Limb (tissue), 2 donors: ENCODE measurements around the gene CDPF1.

ENCODE experiments used
- DNase-seq, 2 donors: peaks; one replicate each; pipeline ENCODE4 v3.0.0-alpha.2; 2016; ENCODE audit errors: extremely low spot score in 2 of 2

Gene CDPF1

DNA sequence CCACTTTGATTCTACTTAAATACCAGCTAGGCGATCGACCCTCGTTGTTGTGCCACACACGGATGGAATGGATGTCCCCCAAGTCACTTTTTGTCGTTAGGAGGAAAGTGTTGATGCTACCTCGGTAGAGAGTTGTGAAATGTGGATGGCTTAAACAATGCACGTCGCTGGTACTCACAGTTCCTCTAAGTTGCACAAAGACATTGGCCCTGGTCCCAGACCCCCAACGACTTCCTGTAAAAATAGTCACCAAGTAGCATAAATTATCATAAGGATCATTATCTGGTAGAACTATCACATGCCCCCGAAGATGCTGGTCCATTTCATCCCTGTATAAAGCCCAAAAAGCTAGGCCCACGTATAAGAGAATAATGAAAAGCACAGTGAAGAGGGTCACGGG lies 9.3 kb upstream of the CDPF1 start:
- DNase-seq, result no peak

- DNase-seq, result no peak
Measured at GRCh38 chr22:46256358-46256958, 6.4 kb upstream of the CDPF1 start.

DNA sequence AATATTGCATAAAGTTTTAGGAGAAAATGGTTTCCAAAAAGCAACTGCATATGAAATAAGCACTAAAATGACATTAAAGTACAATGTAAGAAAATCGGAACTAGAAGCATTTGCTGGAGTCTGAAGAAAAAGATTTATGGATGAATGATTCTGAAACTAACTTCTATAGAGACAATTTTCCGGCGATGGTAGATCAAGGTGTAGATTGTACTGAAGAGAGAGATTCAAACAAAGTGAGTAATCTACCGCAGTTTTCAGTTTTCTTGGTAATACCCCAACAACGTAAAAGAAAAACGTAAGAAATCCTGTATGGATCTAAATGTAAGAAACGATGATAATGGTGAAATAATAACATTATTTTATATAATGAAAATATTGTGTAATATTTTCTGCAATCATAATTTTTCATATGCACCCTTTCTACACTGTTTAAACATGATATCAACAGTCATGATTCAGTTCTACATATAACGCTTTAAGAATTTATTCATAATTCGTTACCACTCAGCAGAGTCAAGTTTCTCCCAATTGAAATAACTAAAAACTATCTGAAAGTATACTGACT lies 1.8 kb upstream of the CDPF1 start:
- DNase-seq, result no peak

- no peak for DNase-seq
Measured at GRCh38 chr22:46251266-46251665, 1.2 kb upstream of the CDPF1 start.

- no peak for DNase-seq
Measured at GRCh38 chr22:46250783-46251125, 661 bp upstream of the CDPF1 start.

- no peak for DNase-seq
Measured at GRCh38 chr22:46247443-46247975, 2.6 kb downstream of the CDPF1 start.

DNA sequence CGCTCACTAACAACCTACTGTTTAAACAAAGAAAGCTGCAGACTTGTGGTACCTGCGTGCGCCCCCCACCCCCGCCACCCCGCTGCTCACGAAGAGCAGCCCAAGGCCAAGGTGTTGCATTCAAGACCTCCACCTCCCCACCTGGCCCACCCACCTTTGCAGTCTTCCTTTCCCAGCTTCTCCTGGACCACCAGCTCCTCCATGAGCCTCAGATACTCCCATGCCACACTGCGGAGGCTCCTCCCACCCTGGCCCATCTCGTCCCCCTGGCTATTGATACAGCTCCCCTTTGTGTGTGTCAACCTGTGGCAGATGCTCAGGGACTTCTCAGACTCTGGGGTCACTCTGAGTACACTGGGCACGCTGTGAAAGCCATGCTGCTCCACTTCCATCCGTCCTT lies 3.9 kb downstream of the CDPF1 start:
- no peak for DNase-seq

- no peak for DNase-seq
Measured at GRCh38 chr22:46245511-46245910, 4.6 kb downstream of the CDPF1 start.

- no peak for DNase-seq
Measured at GRCh38 chr22:46244771-46245170, 5.3 kb downstream of the CDPF1 start.

GRCh38 chr22:46242076-46242475 lies 8.0 kb downstream of the CDPF1 start:
- no peak for DNase-seq

DNA sequence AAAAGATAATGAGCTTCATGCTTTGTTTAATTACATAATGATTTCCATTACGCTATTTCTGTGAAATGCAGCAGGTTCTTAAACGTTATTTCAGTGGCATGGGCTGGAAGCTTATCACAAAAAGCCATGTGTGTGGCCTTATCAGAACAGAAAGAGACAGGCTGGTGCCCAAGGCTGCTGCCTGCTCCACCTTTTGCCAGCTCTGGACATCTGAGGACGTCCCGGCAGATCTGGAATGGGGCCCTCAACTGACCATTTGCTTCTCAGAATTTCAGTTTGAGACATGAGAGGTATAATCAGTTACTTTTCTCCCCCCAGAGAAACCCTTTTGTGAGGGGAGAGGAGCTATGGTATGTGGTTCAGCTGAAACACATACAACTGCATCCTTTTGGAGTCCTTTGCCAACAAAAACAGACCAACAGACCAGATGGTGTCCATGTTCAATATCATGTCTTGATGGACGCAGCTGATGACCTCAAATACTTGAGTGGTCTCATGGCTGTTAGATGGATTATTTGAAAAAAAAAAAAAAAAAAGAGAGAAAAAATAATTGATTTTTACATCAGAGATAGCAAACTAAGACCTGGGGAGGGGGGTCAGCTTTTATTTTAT lies 8.6 kb downstream of the CDPF1 start:
- DNase-seq, result no peak

GRCh38 chr22:46240907-46241306 lies 9.2 kb downstream of the CDPF1 start:
- DNase-seq, result no peak

DNA sequence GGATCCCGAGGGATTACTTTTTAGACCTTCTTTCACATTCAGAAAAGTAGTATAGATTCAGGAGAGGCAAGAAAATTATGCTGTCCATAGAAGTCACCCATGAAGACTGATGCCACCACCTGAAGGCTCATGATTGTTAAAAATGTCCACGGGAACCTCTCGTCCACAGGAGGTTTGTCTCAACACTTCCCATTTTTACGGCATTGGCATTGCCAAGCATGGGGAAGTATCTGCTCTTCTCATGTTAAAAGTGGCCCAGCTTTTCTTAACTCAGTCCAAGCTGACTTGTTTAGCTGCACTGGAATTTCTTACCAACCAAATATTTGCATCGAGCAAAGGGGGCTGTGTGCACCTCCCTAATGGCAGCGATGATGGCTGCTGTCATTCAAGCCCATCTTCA lies 9.6 kb downstream of the CDPF1 start:
- DNase-seq, result no peak

DNA sequence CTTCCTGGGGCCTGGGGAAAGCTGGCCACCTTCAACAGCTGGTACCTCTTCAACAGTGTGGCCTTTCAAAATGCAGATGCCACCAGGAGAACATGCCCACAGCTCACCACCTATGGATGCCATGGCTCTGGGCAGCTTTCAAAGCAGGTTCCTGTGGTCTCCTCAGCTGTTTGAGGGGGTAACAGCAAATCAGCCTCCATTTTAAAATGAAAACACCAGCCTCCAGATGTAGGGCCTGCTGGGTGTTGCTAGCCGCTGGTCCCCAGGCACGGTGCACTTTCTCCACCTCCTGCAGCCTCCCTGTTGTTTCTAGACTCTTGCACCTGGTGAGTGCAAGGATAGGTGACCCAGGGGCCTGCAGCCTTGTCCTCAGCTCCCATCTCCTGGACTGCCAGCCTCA lies 10.0 kb downstream of the CDPF1 start:
- DNase-seq, result no peak

- DNase-seq, result no peak
Measured at GRCh38 chr22:46239261-46240048, 10.6 kb downstream of the CDPF1 start.

DNA sequence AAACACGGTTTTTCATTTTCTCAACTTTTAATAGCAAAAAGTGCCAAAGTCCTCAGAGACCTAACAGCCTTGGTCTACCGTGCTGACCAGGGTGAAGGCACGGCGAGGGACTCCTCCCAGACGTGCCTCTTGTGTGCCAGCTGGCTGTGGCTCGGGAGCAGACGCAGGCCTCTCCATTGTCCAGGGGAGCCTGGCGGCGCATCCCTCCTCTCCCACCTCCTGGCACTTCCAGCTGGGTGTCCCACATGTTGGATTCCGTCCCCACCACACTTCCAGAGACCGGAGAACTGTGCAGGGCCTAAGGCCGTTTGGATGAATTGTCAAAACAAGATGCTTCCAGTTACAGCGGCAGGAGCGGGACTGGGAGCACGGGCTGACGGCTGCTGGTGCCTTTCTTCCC lies 11.6 kb downstream of the CDPF1 start:
- DNase-seq, result no peak

DNA sequence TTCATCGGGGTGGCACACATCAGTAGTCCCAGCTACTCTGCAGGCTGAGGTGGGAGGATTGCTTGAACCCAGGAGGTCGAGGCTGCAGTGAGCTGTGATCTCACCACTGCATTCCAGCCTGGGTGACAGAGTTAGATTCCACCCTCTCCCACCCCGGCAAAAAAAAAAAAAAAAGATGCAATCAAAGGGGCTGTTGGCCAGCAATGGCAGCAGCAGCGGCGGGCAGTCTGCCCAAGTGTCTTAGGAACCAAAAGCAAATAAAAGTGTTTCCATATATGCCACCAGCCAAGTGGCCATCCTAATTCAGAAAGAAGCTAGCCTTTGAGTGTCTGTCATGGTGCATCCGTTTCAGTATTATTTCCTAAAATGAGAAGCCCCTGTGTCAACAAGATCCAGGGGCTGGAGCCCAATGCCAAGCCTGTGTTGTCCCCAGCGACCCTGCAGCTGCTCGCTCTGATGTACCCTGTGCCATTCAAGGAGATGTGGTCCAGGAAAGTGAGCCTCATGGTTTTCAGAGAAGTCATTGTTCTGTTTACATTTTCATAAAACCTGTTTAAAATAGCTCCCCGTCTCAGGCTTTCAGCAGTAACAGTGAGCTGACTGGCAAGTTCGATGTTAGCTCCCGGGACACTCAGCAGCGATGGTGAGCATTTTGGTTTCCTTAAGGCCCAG lies 12.5 kb downstream of the CDPF1 start:
- no peak for DNase-seq

GRCh38 chr22:46234969-46235368 lies 15.1 kb downstream of the CDPF1 start:
- no peak for DNase-seq

- DNase-seq, result no peak
Measured at GRCh38 chr22:46233231-46233630, 16.9 kb downstream of the CDPF1 start.

GRCh38 chr22:46230262-46230901 lies 19.7 kb downstream of the CDPF1 start:
- DNase-seq, result no peak

- DNase-seq, result no peak
Measured at GRCh38 chr22:46229701-46230100, 20.4 kb downstream of the CDPF1 start.
